CD4-positive, alpha-beta T cell treated with Interferon gamma for 1 hour (primary cell): ENCODE results near the gene TOR4A.
A peak's percentile ranks its signal among the peaks of the same experiment; 100 is the strongest.

Experiments
- DNase-seq: peaks from one replicate; pipeline ENCODE4 v3.0.0-alpha.2; 2020

The TOR4A gene

DNA sequence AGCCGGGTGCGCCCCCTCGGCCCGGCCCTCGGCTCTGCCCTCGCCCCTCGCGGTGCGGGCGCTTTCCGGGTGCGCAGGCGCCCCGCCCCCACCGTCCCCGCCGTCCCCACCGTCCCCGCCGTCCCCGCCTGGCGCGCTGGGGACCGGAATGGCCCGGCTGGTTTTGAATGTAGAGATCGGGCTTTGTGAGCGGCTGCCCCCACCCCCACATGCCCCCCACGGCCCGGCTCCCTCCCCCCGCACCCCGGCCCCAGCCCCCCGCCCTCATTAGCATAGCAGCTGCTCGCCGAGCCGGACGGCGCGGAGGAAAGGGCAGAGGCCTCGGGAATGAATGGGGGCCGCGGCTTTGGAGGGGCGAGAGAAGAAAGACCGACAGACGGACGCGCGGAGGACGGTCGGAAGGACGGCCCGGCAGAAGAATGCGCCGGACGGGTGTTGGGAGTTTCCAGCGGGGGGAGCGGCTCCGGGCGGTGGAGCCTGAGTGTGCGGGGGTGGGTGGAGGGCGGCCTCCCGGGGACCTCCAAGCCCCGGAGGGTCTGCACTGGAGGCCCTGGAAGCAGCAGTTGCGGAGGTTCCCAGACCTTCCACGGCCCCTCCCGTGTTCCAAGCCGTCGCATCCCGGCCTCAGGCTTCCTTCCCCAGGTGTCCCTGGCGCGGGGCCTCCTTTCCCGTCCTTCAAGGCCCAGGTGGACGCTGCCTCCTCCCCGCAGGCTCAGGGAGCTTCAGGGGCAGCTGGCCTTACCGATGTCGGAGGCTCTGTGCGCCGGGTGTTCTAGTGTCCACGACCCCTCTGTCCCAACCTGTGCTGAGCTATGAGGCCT is 18.5 kb downstream of the TOR4A start:
- DNase-seq, result no peak

DNA sequence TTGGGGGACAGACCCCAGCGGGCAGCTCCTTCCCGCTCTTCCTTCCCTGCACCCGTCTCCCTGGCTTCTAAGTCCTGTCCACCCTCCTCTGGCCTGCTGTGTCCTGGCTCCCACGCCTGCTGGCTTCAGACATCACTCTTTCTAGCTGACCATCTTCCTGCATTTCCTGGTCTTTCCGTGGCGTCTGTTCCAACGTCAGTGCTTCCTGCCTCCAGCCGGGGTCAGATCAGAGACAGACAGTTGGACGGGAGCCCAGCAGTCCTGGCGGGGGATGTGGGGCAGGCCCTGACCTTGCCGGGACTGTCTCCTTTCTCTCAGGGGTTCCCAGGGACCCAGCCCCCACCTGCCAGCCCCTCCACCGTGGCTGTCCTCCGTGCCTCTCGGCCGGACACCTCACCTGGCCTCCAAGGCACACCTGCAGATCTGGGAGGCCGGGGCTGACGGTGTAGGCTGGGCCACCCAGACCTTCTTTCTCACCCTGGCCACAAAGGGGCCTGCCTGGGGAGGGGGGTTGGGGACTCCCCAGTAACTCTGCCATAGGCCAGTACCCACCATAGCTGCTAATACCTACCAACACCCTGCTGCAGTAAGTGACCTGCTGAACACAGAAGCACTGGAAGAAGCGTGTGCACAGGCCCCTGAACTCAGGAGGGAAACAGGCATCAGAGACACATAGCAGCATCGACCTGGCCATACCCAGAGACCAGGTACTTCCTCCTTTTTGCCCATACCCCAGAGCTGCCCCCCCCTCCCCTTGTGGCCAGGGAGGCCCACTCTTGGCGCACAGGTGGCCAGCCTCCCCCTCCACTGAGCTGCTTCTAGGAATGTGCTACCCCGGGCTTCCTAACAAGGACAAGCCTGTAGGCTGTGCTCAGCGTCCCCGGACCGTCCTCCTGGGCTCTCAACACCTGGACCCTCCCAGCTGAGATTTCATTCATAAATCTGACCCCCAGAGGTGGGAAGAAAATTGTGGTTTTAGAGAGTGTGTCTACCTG is 19.4 kb downstream of the TOR4A start:
- DNase-seq, result no peak

GRCh38 chr9:137297966-137298365 is 20.4 kb downstream of the TOR4A start:
- DNase-seq, result no peak

- no peak for DNase-seq
These were observed 21.1 kb downstream of the TOR4A start for GRCh38 chr9:137298401-137299202.

- no peak for DNase-seq
These were observed 21.7 kb downstream of the TOR4A start for GRCh38 chr9:137299203-137299565.

DNA sequence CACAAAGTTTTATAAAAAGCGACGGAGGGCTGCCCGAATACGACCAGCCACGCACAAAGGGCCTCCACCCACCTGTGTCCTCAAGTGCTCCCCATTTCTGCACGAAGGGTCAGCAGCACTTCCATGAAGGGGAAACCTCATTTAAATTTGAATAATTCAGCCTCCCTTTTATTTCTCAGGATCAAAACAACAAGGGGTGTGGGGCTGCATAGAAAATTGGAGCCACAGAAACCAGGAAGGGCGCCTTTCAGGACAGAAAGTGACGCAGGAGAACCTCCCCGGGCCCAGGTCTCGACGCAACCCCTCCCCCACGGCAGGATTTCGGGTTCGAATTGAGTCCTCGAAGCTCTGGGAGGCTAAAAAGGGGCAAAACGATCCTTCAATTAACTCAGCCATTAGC is 22.4 kb downstream of the TOR4A start:
- no peak for DNase-seq

- no peak for DNase-seq
These were observed 23.1 kb downstream of the TOR4A start for GRCh38 chr9:137300567-137301080.

GRCh38 chr9:137301081-137301947 is 23.8 kb downstream of the TOR4A start:
- DNase-seq, result no peak

DNA sequence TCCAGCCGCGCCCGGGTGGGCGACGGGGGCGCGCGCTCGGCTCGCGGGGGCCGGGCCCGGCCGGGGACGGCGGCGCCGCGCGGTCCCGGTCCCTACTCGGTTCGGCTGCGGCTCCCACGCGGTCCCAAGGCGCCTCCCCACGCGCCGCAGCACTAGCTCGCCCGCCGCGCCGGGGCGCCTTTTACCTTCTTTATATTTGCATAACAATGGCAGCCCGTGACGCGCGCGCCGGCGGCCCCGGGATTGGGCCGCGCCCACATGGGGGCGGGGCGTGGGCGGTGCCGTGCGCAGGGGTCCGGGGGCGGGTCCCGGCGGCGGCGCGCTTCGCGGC is 24.6 kb downstream of the TOR4A start, which contains the start of gene NRARP:
Gene NRARP (minus strand): TSS at position 154 of the 331 bp plus-strand sequence. CDS start 343 bp downstream, outside the sequence.
- peak; percentile 87 for DNase-seq

DNA sequence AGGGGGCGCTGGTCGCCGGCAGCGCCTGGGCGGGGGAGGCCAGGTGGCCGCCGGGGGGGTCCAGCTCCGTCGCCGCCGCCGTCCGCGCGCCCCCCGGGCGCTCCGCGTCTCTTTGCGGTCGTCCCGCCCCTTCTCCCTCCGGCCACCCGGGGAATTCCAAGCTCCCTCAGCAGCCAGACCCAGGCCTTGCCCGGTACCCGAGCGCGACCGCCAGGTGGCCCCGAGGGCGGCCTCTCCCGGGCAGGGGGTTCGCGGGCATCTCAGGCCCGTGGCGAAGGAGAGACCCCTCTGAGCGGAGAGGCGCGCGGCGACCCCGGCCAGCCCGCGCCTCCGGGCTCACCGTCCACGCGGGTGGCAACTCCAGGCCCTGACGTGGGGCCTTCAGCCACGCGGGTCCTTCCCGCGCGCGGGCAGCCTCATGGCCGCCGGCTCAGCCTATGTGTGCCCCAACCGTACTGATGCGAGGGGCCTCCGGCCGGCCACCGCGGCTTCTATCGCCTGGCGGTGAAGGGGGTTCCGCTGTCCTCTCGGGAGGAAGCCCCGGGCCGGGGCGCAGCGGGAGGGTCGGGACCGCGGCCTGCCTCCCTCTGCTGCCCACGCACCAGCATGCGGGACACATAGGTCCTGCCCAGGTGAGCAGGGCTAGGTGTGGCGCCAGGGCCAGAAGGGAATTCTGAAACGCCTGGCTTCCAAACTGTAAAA is 25.1 kb downstream of the TOR4A start:
- no peak for DNase-seq

GRCh38 chr9:137303151-137303892 is 25.8 kb downstream of the TOR4A start:
- no peak for DNase-seq

DNA sequence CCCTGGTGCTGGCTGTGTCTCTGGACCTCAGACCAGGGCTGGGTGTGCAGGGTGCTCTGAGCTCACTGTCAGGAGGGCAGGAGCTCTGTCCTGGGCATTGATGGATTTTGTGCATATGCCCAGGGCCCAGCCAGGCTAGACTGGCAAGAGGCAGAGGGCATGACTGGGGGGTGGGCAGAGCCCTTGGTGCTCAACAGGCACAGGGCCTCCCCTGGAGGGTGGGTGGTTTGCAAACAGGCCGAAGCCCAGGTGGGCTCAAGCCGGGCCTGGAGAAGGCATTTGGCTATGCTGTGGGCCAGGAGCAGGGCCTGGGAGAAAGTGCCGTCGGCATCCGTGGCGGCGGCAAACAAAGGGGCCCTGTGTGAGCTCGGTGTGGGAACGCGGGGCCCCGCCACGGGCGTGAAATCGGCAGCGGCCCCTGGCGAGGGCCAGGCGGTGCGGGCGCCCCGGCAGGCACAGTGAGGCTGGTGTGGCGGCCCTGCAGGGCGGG is 26.4 kb downstream of the TOR4A start:
- no peak for DNase-seq

GRCh38 chr9:137304383-137305059 is 27.0 kb downstream of the TOR4A start:
- DNase-seq, result no peak

DNA sequence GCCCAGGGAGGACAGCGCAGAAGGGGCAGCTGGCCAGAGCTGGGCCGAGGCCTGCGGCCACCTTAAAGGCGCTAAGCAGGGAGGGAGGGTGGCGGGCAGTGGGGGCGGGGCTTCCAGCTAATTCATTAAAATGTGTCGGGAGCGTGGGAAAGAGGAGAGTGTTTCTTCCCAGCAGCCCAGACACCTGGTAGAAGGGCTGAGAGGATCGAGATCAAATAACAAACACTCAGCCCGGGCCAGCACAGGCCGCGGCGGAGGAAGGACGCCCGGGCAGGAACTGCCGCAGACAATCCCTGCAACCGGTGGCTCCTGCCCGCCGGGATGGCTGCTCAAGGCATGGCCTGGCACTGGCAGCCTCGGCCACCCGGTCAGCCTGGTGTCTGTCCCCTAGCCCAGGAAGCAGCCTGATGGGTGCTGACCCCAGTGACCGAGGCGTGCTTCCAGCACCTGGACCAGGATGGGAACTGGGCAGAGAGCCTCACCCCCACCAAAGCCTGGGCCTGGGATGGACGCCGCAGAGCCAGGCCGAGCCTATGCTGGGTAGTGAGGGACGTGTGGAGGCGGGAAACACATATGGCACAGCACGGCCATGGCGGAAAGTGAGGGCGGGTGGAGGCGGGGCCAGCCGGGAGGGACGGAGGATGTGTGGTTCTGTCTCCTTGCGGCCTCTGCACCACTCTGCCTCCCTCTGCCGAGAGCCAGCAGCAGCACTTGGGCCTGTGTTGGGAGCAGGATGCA is 27.7 kb downstream of the TOR4A start:
- peak; percentile 40 for DNase-seq

- no peak for DNase-seq
These were observed 28.2 kb downstream of the TOR4A start for GRCh38 chr9:137305798-137306065.

DNA sequence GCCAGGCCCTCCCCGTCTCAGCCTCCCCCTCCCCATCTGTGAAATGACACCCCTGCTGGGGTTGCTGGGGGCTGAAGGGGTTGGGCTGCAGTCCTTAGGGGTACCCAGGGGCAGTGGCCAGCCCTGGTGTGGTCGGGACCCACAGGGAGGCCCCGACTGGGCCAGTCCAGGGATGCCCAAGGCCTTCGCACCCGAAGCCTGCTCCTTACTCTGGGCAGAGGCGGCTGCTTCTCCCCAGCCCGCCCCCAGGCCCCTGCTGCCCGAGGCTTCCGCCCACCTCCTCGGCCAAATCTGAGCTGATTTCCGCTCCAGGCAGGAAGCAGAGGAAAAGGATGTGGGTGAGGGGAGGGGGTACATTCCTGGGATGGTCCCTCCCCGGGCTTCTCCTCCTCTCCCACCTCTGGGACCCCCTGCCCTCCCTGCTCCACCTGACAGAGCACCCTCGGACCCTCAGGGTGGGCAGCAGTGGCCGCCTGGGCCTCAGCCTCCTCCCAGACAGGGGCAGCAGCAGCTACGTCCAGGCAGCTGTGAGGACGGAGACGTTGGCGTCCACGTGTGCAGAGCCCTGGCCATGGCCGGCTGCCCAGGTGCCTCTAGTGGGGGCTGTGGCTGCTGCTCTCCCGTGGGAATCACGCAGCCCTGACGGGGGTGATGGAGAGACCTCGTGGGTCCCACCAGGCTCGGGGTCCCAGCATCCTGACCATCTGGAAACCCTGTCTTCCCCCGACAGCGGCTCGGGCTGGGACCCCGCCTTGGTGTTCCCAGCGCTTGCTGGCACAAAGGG is 28.7 kb downstream of the TOR4A start:
- DNase-seq, result no peak

DNA sequence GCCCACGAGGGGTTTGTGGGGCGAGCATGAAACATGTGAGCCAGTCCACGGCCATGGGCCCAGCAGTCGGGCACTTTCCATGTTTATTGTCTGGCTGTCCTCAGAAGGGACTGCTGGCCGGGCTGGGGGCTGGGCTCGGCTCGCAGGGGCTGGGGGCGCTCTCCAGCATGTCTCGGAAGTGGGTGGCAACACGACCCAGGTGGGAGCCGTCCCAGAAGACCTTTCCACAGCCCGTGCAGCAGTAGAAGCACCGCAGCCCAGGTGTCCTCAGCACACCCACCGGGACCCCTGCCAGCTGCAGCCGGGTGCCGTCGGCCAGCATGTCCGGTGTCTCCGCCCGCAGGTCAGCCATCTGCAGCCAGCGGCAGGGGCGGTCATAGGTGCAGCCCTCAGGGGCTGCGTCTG is 29.3 kb downstream of the TOR4A start:
- DNase-seq, result no peak
